GM19240 (cell line): ENCODE results near the gene GPR183.
A peak's percentile ranks its signal among the peaks of the same experiment; 100 is the strongest.

Experiments
- DNase-seq: peaks from one replicate; pipeline ENCODE4 v3.0.0; 2011; ENCODE audit warnings: low spot score; ENCODE audit not compliant: insufficient read length

Gene GPR183

DNA sequence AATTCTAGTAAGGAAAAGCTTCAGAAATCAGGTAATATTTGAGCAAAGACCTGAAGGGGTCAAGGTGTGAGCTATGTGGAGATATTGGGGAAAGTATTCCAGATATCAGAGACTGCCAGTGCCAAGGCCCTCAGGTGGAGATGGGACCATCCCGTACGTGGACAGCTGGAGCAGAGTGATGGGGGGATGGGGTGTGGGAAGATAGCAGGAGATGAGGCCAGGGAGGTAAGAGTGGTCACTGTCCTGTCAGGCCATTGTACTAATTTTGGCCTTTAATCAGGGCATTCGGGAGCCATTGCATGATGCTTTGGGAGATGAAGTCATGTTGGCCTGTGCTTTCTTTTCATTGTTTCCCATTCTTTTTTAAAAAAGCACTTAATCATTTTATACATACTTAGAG lies 36.0 kb downstream of the GPR183 start:
- DNase-seq, result no peak

DNA sequence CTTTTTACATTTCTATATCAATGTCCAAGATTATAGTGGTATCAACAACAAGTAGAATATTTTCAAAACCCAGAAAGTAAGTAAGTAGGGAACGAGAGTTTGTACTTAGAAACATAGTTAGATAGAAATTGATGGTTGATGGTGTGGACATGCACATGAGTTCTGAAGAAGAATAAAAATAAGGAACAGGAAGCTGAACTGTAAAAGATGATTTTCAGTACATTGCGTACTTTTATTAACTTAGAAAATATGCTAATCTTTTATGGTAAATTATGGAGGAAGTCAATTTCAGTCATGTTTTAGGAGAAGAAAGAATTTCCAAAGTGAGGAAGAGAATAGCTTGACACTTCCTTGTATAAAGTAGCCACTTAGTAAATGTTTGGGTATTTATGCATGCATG lies 36.7 kb downstream of the GPR183 start:
- DNase-seq, result no peak

DNA sequence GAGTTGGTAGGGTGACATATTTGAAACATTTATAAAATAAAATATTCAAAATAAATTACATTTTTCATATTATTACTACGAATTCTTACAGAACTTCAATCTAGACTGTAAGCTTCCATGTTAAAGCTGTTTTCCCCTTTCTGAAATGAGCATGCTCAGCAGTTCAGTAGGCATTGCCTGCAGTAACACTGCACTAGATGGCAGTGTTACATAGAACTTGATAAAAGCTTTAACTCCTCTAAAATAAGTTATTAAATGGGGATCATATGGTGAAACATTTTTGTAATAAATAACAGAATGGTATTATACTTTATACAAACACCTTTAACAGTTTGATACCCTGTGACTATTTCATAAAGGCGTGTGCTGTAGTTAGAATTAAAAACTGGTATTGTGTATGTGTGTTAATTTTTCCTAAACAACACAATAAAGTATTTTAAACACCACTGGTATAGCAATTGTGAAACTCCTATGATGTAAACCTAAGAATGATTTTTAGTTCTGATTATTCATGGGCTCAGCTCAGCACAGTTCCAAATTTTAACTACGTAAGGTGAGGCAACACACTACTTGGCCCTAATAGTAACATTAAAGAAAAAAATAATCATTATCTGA lies 37.5 kb downstream of the GPR183 start:
- no peak for DNase-seq

DNA sequence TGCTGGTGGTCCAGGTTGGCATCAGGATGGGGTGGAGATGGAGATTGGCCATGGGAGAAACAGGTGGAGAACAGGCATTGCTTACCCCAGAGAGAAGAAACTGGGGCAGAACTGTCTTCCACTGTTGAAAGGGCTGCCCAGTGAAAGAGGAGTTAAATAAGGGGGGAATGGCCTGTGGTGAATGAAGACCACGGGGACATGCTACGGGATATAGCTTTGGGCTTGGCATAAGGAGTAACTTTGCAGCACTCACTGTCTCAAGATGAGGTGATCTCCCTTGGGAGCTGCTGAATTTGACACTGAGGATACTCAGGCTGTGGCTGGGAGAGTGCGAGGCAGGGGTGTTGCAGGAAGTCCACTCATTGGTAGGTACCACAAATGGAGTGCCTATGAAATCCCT lies 38.4 kb downstream of the GPR183 start:
- no peak for DNase-seq

DNA sequence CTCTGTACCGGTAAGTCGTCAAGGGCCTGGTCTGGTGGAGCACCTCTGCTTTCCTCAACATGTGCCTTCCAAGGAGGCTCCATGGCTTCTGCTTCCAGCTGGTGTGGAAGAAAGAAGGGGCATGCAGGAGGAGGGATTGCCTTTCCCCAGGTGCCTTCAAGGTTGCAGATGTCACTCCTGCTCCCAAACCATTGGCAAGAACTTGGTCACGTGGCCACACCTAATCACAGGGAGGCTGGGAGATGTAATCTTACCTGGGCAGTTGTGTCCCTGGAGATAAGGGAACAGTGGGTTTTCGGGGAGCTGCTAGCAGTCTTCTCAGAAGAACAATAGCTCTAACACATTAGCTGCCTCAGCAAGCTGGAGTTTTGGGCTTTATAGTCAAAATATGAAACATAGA lies 39.3 kb downstream of the GPR183 start:
- DNase-seq, result no peak

DNA sequence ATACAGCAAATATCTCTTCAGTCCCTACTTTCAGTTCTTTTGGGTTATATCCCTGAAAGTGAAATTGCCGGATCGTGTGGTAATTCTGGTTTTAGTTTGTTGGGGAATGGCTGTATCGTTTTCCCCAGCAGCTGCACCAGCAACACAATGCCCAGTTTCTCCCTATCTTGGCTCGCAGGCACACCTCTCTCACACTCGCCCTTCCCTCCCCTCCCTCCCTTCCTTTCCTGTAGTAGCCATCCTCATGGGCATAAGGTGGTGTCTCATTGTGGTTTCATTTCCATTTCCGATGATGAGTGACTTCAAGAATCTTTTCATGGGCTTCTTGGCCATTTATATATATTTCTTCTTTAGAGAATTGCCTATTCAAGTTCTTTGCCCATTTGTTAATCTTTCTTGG lies 40.4 kb downstream of the GPR183 start:
- DNase-seq, result no peak

DNA sequence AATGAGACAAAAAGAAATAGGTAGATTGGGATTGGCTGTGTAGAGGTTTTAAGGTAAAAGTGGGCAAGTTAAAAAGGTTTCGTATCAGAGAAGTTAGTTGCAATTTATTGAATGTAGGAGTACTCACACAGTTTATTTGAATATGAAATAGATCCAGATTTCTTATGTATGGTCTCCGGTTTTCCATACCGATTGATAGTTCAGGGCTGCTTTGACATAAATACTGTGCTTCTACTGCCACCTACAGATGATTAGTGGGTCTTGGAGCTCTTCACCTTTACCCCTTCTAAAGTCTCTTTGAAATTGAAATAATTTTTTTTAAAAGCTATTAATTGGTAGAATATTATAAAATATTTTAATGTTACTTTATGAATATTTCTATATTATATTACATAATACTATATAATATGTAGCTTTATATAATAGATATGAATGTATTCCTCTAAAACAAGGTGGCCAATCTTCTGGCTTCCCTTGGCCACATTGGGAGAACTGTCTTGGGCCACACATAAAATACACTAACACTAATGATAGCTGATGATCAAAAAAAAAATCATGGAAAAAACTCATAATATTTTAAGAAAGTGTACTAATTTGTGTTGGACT lies 41.3 kb downstream of the GPR183 start:
- no peak for DNase-seq

DNA sequence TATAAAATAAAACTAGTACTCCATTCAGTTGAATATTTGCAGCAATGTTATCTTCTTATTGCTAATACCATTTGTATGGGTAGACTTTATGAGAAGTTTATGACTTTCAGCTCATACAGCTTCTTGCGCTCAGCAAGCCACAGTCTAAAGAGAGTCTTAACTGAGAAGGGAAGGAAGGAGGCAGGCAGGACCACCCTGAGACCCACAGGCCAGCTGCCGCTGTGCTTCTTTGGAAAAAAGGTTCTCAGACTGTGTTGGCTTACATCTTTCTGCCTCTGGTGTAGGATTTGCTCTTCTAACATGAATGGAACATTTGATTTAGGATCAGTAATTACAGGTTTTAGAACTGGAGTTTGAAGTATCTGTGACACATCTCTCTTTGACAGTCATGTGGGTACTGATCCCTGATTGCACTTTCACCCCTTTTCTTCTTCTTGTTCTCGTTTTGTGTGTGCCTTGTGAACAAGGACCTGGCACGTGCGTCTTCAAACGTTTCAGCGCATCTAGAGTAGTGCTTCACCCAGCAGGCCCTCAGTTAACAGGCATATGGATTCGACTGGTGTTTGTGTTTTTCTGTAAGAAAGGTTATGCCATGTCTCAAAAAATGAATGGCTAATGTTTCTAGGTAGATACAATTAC lies 41.9 kb downstream of the GPR183 start:
- no peak for DNase-seq

DNA sequence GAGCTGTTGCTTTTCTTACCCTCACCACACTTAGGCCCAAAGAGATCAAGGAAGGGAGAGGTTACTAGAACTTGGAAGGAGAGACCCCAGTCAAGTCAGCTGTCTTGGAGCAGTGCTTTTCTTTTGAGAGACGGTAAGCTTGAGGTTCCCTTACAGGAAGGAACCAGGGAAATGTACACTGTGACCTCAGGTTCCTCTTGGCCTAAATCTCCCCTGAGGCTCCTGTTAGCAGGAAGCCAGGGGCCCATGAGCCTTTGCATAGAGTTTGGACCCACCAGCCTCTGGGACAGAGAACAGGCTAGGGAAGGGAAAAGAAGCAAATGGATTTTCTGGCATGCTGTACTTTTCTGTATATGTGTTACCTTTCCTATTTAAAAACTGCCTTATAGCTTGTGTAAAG lies 43.1 kb downstream of the GPR183 start:
- no peak for DNase-seq

DNA sequence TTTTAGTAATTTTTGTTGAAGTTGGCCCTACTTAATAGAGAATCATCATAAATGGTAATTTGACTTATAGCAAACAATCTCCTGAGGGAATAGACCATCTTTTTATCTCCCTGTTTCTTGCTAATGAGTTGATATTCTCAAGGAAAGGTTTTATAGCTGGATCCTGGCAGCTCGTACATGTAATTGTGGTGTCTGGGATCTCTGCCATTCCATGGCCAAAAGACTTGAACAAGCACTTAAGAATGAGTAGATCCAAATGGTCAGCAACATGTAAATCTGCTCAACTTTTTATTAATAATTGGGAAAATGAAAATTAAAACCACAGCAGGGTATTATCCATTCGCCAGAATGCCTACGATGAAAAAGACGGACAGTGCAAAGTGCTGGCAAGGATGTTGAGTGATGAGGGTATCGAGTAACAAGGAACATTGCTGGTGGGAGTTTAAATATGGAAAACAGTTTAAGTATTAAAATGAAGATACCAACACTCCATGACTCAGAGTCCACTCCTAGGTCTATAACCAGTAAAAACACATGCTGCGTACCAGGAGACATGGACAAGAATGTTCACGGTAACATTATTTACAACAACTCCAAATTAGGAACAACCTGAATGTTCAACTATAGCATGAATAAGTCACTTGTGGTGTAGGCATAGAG lies 43.9 kb downstream of the GPR183 start:
- no peak for DNase-seq

DNA sequence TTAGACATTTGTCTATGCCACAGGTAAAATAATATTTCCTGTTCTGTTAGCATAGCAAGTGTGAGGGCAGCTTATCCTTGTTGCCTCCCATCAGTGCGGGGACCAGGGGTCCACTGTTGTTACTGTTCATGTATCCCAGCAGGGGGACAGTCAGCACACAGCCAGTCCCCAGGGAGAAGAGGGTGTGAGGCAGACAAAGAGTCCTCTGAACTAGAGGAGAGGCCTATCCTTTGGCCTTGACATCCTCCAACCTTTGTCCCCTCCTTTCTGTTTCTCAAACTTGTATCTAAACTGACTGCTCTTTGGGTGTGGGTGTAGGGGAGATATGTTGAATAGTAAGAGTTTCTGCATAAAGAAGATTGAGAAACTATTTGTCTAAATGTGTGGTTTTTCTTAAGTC lies 46.1 kb downstream of the GPR183 start:
- no peak for DNase-seq

DNA sequence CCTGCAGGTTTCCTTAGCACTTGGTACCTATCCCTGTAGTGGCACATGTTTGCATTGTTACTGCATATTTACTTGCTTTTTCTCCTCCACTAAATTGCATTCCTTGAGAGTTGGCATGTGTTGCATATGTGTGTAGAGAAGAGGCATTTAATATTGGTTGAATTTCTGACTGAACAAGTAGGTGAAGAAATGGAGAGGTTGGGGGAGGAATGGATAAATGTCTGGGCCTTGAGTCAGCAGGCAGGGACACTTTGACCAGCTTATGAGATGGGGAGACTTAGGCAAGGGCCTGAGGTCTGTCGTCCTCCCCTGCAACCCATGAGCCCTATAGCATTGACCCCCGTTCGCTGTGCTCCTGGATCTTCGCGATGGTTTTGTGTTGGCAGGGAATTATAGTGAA lies 47.0 kb downstream of the GPR183 start:
- no peak for DNase-seq

DNA sequence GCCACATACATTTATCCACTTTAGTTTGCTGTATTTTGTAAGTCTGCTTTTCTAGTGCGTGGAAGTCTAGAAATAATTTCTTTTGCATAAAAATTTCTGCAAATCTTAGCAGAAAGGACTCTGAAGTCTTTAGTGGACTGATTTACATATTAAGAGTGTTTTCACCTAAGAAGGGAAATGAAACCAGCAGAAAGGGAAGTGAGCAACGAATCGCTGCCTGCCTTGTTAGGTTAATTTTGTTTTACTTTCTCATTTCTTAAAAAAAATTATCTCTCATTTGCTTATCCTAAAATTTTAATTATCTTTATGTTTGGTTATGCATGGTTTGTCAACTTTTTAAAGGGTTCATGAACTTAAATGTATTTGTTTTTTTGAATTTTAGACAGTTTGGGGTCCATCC lies 48.3 kb downstream of the GPR183 start:
- peak; percentile 20 for DNase-seq

DNA sequence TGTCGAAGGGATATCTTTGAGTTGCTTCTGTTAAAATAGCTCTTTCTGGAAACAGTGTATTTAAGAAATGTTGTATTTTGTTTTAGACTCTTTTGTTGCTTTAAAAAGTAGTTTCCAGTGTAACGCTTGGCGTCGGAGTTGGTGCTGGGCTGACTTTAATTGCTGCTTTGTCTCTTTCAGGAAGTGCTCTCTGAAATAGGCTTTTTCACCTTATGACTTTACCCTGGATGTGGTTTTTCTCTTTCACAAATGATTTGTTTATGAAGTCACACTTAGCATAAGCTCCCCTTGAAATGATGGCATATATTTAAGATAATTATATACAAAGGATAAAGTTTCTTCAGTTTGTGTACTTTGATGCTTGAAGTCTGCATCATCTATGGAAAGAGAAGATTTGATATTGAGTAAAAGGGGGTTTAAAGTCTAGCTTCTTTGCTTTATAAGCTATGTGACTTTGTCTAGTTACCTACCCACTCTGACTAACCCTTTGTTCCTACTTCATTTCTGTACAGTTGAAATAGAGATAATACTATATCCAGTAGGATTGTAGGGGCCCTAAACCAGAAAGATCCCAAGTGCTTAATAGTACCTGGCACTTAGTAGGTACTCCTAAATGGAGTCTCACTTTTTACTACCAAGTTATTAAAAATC lies 48.9 kb downstream of the GPR183 start, which contains the start of gene GPR18:
TSS of gene GPR18 (minus strand) at position 170 of the 651 bp plus-strand sequence. CDS start 2,507 bp downstream, outside the sequence.
- DNase-seq, result peak; percentile 19

DNA sequence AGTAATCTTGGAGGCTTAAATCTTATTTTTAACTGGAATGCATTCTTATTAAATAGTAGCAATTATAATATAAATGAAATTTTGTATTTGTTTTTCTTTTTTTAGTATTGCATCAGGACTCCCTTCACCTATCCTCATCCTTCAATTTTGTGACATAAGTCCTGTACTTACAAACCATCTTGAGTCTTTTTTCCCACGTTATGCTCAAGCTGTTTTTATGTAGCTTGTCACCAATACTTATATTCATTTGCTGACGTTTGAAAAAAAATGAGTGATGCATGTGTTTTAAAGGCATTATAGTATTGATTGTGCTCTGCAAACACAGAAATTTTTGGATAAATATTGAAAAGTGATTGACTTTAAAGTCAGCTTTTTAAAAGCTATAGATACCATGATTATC lies 49.9 kb downstream of the GPR183 start:
- DNase-seq, result no peak

DNA sequence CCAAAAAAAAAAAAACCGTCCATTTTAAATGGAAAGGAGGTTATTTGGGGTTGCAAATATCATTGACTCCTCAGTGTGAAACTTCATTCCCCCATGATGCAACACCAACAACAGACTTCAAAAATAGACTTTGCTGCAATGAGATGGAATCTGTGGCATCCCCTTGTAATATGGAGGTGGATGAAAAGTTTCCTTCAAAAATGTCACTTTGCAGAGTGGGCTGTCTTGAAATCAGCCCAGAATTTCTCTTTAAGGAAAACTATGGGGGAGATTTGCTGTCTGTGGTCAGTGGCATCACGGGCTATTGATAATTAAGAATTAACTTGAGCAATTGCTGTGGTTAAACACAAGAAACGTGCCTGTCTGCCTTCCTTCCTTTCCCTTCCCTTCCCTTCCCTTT lies 50.5 kb downstream of the GPR183 start:
- no peak for DNase-seq

DNA sequence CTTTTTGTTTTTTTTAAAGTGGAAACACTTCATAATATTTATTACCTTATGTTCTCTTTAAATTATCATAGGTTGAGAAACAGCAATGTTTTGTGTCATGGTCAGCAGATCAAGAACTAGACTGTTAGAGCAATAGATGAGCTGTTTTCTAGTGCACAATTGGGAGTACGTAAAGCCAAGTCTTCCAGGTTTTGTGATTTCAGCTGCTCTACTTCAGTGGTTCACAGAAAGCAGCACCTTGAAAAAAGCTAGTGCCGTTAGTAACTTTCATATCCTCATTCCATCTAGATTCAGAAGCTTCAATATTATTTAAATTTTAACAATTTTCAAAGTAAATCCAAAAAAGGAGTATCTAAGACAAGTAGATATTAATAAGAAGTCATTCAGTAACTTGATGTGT lies 50.9 kb downstream of the GPR183 start:
- DNase-seq, result no peak

DNA sequence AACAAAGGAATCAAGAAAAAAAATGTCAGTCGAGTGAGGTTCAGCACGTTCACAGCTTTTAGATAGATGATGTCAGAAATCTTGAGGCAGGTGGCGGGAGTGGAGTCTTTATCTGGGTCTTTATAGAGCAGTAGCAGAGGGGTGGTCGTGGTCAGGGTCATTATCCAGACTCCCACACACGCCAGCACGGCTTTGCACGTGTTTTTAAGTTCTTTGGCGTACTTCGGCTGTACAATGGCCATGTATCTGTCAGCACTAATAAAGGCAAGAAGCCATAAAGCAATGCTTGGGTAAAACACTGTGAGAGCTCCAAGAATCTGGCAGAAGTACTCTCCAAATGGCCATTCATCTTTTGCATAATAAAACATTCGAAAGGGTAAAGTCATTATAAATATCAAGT lies 51.9 kb downstream of the GPR183 start:
- no peak for DNase-seq

DNA sequence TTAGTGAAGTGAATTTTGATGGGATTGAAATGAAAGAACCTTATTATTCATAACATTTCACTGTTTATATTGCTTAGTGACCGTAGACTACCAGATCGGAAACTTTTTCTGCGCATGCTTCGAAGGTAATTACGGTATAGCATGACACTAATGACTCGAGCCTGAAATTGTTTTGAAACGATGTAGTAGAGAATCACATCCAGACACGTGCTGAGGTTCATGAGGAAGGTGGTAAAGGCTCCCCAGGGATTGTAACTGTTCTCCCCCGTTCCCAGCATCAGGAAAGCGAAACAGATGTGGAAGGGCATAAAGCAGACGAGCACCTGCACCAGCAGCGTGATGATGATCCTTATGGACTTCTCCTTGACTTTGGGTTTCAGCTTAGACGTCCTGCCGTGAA lies 52.4 kb downstream of the GPR183 start:
- no peak for DNase-seq

DNA sequence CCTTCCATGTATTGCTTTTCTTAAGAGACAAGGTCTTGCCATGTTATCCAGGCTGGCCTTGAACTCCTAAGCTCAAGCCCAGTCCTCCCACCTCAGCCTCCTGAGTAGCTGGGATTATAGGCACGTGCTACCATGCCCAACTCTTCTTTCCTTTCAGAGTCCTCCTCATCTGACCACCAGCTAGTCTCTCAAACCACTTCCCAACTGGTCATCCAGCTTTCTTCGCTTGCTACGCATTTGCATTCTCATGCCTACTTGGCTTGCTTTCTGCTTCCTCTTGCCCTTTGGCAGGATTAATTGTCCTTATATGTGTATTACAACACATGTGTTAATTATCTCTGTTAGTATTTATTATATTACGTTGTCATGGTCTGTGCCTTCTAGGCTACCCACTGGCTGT lies 55.3 kb downstream of the GPR183 start:
- DNase-seq, result no peak

DNA sequence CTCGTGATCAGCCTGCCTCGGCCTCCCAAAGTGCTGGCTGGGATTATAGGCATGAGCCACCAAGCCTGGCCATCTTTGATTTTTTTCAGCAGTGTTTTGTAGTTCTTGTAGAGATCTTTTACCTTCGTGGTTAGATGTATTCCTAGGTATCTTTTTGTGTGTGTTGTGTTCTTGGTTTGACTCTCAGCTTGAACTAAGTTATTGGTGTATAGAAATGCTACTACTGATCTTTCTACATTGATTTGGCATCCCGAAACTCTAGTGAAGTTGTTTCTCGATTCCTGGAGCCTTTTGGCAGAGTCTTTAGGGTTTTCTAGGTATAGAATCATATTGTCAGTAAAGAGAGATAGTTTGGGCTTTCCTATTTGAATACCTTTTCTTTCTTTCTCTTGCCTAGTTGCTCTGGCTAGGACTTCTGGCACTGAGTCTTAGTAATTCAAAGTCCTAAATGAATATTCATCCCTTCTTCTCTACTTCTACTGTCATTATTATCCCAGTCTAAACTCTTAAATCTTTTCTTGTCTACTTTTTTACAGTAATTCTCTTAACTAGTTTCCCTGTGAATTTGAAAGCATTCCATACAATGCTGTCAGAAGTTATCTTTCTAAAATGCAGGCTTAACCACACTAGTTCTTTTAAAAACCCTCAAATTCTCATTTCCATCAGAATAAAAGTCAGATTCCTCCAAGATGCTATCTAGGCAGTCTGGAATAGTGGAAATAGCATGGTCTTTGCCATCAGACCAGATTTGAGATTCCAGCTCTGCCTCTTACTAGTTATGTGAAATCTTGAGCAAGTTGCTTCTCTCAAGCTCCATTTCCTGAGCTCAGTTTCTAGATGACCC lies 56.0 kb downstream of the GPR183 start:
- DNase-seq, result no peak
